GM18502 (cell line): ENCODE results near the gene ZNF181.
"Not testable (repeated sequence)": the region's sequence is repeated elsewhere in the genome, so short reads cannot be mapped to it uniquely, and the experiment has no call there.

Source experiments
- ATAC-seq: cut with Tn5 transposase; IDR thresholded peaks from one replicate; pipeline ENCODE4 v1.9.1; 2021; ENCODE audit warnings: mild to moderate bottlenecking; ENCODE audit not compliant: unreplicated experiment, poor library complexity

The ZNF181 gene

GRCh38 chr19:34733746-34734536 lies at the start of gene ZNF181:
TSS of gene ZNF181 (plus strand) at chr19:34734243. CDS start at chr19:34735038, 795 bp downstream.
- ATAC-seq: peak; percentile 84

GRCh38 chr19:34685266-34685665 lies 48.8 kb upstream of the ZNF181 start:
- not testable (repeated sequence) for ATAC-seq

- ATAC-seq: no peak
These were observed 47.6 kb upstream of the ZNF181 start for GRCh38 chr19:34686455-34686854.

- no peak for ATAC-seq
These were observed 46.7 kb upstream of the ZNF181 start for GRCh38 chr19:34687348-34687747.

- no peak for ATAC-seq
These were observed 45.5 kb upstream of the ZNF181 start for GRCh38 chr19:34688592-34688991.

GRCh38 chr19:34690372-34690771 lies 43.7 kb upstream of the ZNF181 start:
- ATAC-seq: no peak

- ATAC-seq: no peak
These were observed 41.5 kb upstream of the ZNF181 start for GRCh38 chr19:34692549-34692948.

GRCh38 chr19:34707661-34708060 lies 26.4 kb upstream of the ZNF181 start:
- ATAC-seq: no peak

GRCh38 chr19:34711890-34712289 lies 22.2 kb upstream of the ZNF181 start:
- no peak for ATAC-seq

- no peak for ATAC-seq
These were observed 21.4 kb upstream of the ZNF181 start for GRCh38 chr19:34712395-34713261.

- ATAC-seq: no peak
These were observed 20.8 kb upstream of the ZNF181 start for GRCh38 chr19:34713262-34713637.

GRCh38 chr19:34715357-34715756 lies 18.7 kb upstream of the ZNF181 start:
- no peak for ATAC-seq

- no peak for ATAC-seq
These were observed 11.7 kb upstream of the ZNF181 start for GRCh38 chr19:34722353-34722752.

GRCh38 chr19:34725400-34725799 lies 8.6 kb upstream of the ZNF181 start:
- ATAC-seq: no peak

- ATAC-seq: no peak
These were observed 2.8 kb upstream of the ZNF181 start for GRCh38 chr19:34731019-34731829.

GRCh38 chr19:34731964-34732363 lies 2.1 kb upstream of the ZNF181 start:
- ATAC-seq: no peak

- ATAC-seq: no peak
These were observed 1.3 kb upstream of the ZNF181 start for GRCh38 chr19:34732612-34733211.

- peak; percentile 19 for ATAC-seq
These were observed 737 bp upstream of the ZNF181 start for GRCh38 chr19:34733266-34733745.

GRCh38 chr19:34734537-34735103 lies 577 bp downstream of the ZNF181 start:
- ATAC-seq: no peak
